CD14-positive monocyte (primary cell): ENCODE results near the gene DPM2. TPM values are rescaled to one million over a fixed set of nuclear protein-coding genes. Genes with fewer than 3 reads are reported as not detected.
A peak's percentile ranks its signal among the peaks of the same experiment; 100 is the strongest.

Experiments used
- DNase-seq, 3 donors: peaks; one replicate each; pipeline ENCODE4 v3.0.0-alpha.2; 2011 to 2022
- H2AFZ ChIP-seq: 2 replicates; pipeline ENCODE4 v1.6.0; 2012; ENCODE audit warnings: mild to moderate bottlenecking, low read depth, low read length, inconsistent platforms; ENCODE audit not compliant: insufficient read depth, poor library complexity, severe bottlenecking
- H3K27ac ChIP-seq, 2 donors: 1 replicate in 1 of 2; 2 replicates in 1 of 2; pipeline ENCODE4 v1.5.1; 2012 to 2013; ENCODE audit warnings: low read length in 2 of 2, control low read depth in 1 of 2, inconsistent platforms in 1 of 2, low read depth in 1 of 2, mild to moderate bottlenecking in 1 of 2
- H3K27me3 ChIP-seq, 2 donors: one replicate each; pipeline versions ENCODE4 v1.6.0 to v1.6.1; 2011 to 2013; ENCODE audit warnings: low read length in 2 of 2; ENCODE audit not compliant: control insufficient read depth in 2 of 2, insufficient read depth in 2 of 2
- H3K36me3 ChIP-seq, 2 donors: replicated peaks in 1 of 2; 1 replicate in 1 of 2; 2 replicates in 1 of 2; pipeline versions ENCODE4 v1.5.1 to v1.6.1; 2012 to 2013; ENCODE audit warnings: low read length in 2 of 2, control low read depth in 1 of 2, inconsistent platforms in 1 of 2, mild to moderate bottlenecking in 1 of 2; ENCODE audit not compliant: insufficient read depth in 2 of 2, control insufficient read depth in 1 of 2
- H3K4me1 ChIP-seq, 2 donors: 1 replicate in 1 of 2; 2 replicates in 1 of 2; pipeline versions ENCODE4 v1.5.1 to v1.6.1; 2012 to 2013; ENCODE audit warnings: low read length in 2 of 2, control low read depth in 1 of 2, inconsistent platforms in 1 of 2, mild to moderate bottlenecking in 1 of 2, moderate library complexity in 1 of 2; ENCODE audit not compliant: insufficient read depth in 2 of 2, control insufficient read depth in 1 of 2
- H3K4me2 ChIP-seq: replicated peaks from 2 replicates; pipeline ENCODE3; 2012; ENCODE audit warnings: low read length, moderate library complexity, mild to moderate bottlenecking; ENCODE audit not compliant: poor library complexity, severe bottlenecking; ENCODE audit errors: extremely low read depth
- H3K4me3 ChIP-seq, 3 experiments: fragments of 200-600 bp in 1 of 3; sonication (generic) in 1 of 3; replicated peaks in 1 of 3; 1 replicate in 2 of 3; 2 replicates in 1 of 3; pipeline ENCODE4 v1.5.1; 2011 to 2013; ENCODE audit warnings: low read length in 3 of 3, mild to moderate bottlenecking in 3 of 3, control low read depth in 2 of 3, low read depth in 2 of 3, inconsistent platforms in 1 of 3, moderate library complexity in 1 of 3
- H3K79me2 ChIP-seq: 2 replicates; pipeline ENCODE4 v1.6.0; 2012; ENCODE audit warnings: mild to moderate bottlenecking, control low read depth, inconsistent platforms, low read length, moderate library complexity; ENCODE audit not compliant: insufficient read depth
- H3K9ac ChIP-seq: 2 replicates; pipeline ENCODE4 v1.6.0; 2017; ENCODE audit warnings: low read length, mild to moderate bottlenecking; ENCODE audit not compliant: insufficient read depth, poor library complexity, severe bottlenecking
- H3K9me3 ChIP-seq, 2 donors: replicated peaks in 1 of 2; 1 replicate in 1 of 2; 2 replicates in 1 of 2; pipeline versions ENCODE4 v1.5.1 to v1.6.1; 2012 to 2013; ENCODE audit warnings: low read length in 2 of 2, control low read depth in 1 of 2; ENCODE audit not compliant: control insufficient read depth in 1 of 2, insufficient read depth in 1 of 2
- H4K20me1 ChIP-seq: 2 replicates; pipeline ENCODE4 v1.6.0; 2012; ENCODE audit warnings: mild to moderate bottlenecking, low read length, control low read depth, moderate library complexity; ENCODE audit not compliant: insufficient read depth
- H3K27ac Mint-ChIP-seq, 7 donors: one replicate each; pipeline ENCODE4 v1.8.0; 2020; ENCODE audit warnings: mild to moderate bottlenecking in 7 of 7, mixed read lengths in 7 of 7, moderate library complexity in 6 of 7, inconsistent platforms in 2 of 7
- H3K27me3 Mint-ChIP-seq, 3 donors: one replicate each; pipeline ENCODE4 v1.8.0; 2021 to 2022; ENCODE audit warnings: low read depth in 3 of 3, mild to moderate bottlenecking in 3 of 3, mixed read lengths in 3 of 3, moderate library complexity in 3 of 3, inconsistent platforms in 1 of 3
- H3K36me3 Mint-ChIP-seq, 2 donors: one replicate each; pipeline ENCODE4 v1.8.0; 2020; ENCODE audit warnings: mixed read lengths in 2 of 2, inconsistent platforms in 1 of 2, mild to moderate bottlenecking in 1 of 2
- H3K4me1 Mint-ChIP-seq: one replicate; pipeline ENCODE4 v1.8.0; 2020; ENCODE audit warnings: mild to moderate bottlenecking, mixed read lengths
- H3K4me3 Mint-ChIP-seq, 2 donors: one replicate each; pipeline ENCODE4 v1.8.0; 2020; ENCODE audit warnings: mild to moderate bottlenecking in 2 of 2, mixed read lengths in 2 of 2, moderate library complexity in 1 of 2
- H3K9me3 Mint-ChIP-seq, 7 donors: one replicate each; pipeline ENCODE4 v1.8.0; 2020 to 2022; ENCODE audit warnings: mixed read lengths in 7 of 7, mild to moderate bottlenecking in 6 of 7, moderate library complexity in 6 of 7, inconsistent platforms in 2 of 7
- CTCF ChIP-seq: fragments of 200-600 bp; IDR thresholded peaks from one replicate; pipeline ENCODE4 v1.8.0; 2022; ENCODE audit warnings: antibody characterized with exemption, mild to moderate bottlenecking
- WGBS: methylation state at CpG from one replicate; pipeline ENCODE4 v1.1.5; 2013; ENCODE audit warnings: missing lambda C conversion rate; ENCODE audit not compliant: insufficient coverage; 5-methylcytosine and 5-hydroxymethylcytosine counted together
- intact Hi-C, 2 donors: fragments of 100-400 bp; cut with micrococcal nuclease; formaldehyde crosslinking; loops; one replicate each; pipeline versions ENCODE4 v1.15.0 to v1.15.1; 2023
- polyA plus RNA-seq, 3 donors: library from polyadenylated mRNA; depleted of rRNA in 1 of 3; unstranded in 2 of 3; stranded (reverse) in 1 of 3; fragments of 300-500 nt in 2 of 3; fragments of >200 nt in 1 of 3; fragmentation: Illumina TruSeq in 2 of 3; gene quantifications; 1 replicate in 2 of 3; 2 replicates in 1 of 3; pipeline ENCODE4 v1.2.3, GENCODE V29; 2012 to 2021

DPM2 gene
- polyA plus RNA-seq, 3 donors = 22.4 to 28.7 (median 25.4) TPM

- no peak for TF ChIP-seq CTCF
- no peaks in the 10 kb centered on the region for H3K79me2 ChIP-seq
- H3K9me3 Mint-ChIP-seq = no peaks in the 10 kb centered on the region
- no peaks in the 10 kb centered on the region for H3K27me3 ChIP-seq
- peaks cover 5 to 8% of the 10 kb centered on the region in 2 donors for H3K36me3 Mint-ChIP-seq
- H4K20me1 ChIP-seq = no peaks in the 10 kb centered on the region
- H3K4me3 ChIP-seq = peak overlapping the region in 1 of 3 experiments; percentile 49
- H2AFZ ChIP-seq = peak overlapping the region; percentile 88
- H3K4me2 ChIP-seq = peak overlapping the region; percentile 49
- peaks cover 0 to 16% of the 10 kb centered on the region in 2 donors for H3K36me3 ChIP-seq
- WGBS = 25% methylated on average over 2 of the region's 5 CpGs
- intact Hi-C loops = no loop called here
- peaks cover 0 to 1% (median 0%) of the 10 kb centered on the region in 3 donors for H3K27me3 Mint-ChIP-seq
- peaks cover 43 to 48% of the 10 kb centered on the region in 2 donors for H3K4me1 ChIP-seq
- peaks cover 44% of the 10 kb centered on the region for H3K4me1 Mint-ChIP-seq
- peak overlapping the region; percentile 73 to 83 for H3K27ac ChIP-seq
- H3K9ac ChIP-seq = peak overlapping the region; percentile 53
- H3K4me3 Mint-ChIP-seq = peak overlapping the region; percentile 62 to 65
- H3K27ac Mint-ChIP-seq = peak overlapping the region; percentile 86 to 97 (median 90)
- peak in 2 of 3 donors; percentile 49 to 61 for DNase-seq
- H3K9me3 ChIP-seq = no peaks in the 10 kb centered on the region
Observed at GRCh38 chr9:127905004-127905728, 32.5 kb downstream of the DPM2 start.

- Mint-ChIP-seq H3K9me3 (no peaks in the 10 kb centered on the region), H3K4me3 (peak overlapping the region; percentile 62 to 65), H3K36me3 (peaks cover 2 to 6% of the 10 kb centered on the region in 2 donors), H3K27me3 (peaks cover 0 to 1% (median 0%) of the 10 kb centered on the region in 3 donors), H3K27ac (peak overlapping the region; percentile 86 to 97 (median 90)), H3K4me1 (peaks cover 48% of the 10 kb centered on the region)
- H3K9me3 ChIP-seq = no peaks in the 10 kb centered on the region
- H3K4me2 ChIP-seq = peak overlapping the region; percentile 49
- peaks cover 0 to 10% of the 10 kb centered on the region in 2 donors for H3K36me3 ChIP-seq
- H3K4me1 ChIP-seq = peaks cover 47 to 54% of the 10 kb centered on the region in 2 donors
- H3K9ac ChIP-seq = peak overlapping the region; percentile 53
- peak overlapping the region; percentile 88 for H2AFZ ChIP-seq
- intact Hi-C loops = no loop called here
- peak overlapping the region in 1 of 3 experiments; percentile 49 for H3K4me3 ChIP-seq
- H3K79me2 ChIP-seq = no peaks in the 10 kb centered on the region
- no peak for TF ChIP-seq CTCF
- WGBS = 6% methylated on average over 6 of the region's 12 CpGs
- H3K27me3 ChIP-seq = no peaks in the 10 kb centered on the region
- peak in 2 of 3 donors; percentile 38 to 47 for DNase-seq
- H3K27ac ChIP-seq = peak overlapping the region; percentile 73 to 83
- H4K20me1 ChIP-seq = no peaks in the 10 kb centered on the region
Observed at GRCh38 chr9:127904561-127905003, 33.1 kb downstream of the DPM2 start.
